NCI-H1092 (cell line): ENCODE data around the gene FHIT.

Experiments
- DNase-seq: peaks from one replicate; lab custom pipeline; 2025; lab: John Stamatoyannopoulos, UW

Gene FHIT

DNA sequence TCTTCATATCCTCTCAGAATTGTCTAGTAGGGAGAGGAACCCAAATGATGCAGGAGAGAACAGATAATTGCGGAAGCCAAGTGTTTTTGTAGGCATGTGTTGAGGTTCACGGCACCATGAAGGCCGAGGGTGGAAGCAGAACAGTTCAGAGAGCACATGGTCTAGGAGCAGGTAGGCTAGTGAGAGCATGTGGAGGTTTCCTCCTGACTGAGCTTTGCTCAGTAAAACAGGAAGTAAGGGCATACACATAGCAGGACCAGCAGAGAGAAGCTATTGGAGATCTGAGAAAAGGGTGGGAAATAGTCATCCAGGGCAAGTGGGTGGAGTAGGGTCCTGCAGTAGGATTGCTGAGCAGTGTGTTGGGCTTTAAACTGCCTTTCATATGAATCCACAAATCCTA, 491.1 kb downstream of the FHIT start:
- no peak for DNase-seq

DNA sequence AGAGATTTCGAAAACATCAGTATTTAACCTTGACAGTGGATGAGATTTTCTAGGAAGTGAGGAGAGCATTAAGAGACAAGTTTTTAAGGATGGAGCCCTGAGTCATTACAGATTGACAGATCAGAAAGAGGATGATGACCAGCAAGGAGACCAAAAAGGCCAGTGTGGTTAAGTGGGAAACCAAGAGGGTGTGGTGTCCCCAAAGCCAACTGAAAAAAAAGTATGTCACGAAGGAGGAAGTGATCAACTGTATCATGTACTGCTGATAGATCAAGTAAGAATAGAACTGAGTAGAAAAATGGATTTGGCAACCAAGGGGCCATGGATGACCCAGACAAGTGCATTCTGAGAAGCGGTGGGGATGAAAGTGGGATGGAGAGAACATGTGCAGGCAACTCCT, 491.8 kb downstream of the FHIT start:
- no peak for DNase-seq

DNA sequence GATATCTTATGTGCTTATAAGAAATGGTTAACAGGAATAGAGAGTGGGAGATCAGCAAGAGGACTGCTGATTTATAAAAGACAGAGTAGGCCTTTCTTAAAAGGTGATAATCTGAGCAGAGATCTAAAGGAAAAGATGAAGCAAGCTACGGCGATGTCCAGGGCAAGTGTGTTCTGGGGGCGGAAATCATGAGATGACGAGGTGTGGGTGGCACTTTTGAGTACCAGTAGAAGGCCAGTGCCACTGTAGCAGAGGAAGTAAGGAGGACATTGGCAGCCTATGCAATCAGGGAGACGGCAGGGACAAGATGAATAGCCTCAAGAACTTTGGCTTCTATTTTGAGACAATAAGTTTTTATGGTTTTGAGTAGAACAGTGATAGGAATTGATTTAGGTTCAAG, 492.4 kb downstream of the FHIT start:
- no peak for DNase-seq

DNA sequence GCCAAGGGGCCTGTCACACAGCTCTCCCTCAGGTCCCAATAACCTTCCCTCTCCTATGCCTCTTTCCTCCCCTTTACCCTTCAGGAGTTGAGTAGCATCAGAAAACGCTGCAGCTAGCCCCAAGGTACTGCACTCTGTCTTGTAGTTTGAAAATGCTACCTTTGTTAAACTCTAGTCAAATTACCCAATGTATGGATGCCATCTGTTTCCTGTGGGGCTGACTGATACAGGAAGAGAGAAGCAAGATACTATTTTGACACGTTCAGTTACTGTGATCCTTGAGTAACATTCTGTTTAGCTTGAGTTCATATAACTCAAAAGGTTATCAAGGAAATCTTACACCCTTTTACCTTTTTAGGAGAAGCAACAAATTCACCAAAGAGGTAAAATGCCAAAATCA, 493.1 kb downstream of the FHIT start:
- no peak for DNase-seq

DNA sequence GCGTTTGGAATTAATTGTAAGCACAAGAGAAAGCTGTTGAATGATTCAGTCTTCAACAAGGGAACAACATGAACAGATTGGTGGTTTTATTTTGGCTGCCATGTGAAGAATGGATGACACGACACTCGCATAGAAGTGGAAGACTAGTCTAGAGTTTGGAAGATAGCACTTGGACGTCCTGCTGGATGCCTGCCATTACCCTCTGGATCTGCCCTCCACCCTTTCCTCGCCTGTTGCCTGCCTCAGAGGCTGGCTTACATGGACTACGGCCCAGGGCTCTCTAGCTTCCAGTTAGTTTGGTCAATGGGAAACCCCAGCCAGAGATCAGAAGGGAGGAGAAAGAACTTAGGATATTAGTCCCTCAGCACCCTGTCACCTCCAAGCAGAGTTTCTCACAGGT, 493.5 kb downstream of the FHIT start:
- no peak for DNase-seq

DNA sequence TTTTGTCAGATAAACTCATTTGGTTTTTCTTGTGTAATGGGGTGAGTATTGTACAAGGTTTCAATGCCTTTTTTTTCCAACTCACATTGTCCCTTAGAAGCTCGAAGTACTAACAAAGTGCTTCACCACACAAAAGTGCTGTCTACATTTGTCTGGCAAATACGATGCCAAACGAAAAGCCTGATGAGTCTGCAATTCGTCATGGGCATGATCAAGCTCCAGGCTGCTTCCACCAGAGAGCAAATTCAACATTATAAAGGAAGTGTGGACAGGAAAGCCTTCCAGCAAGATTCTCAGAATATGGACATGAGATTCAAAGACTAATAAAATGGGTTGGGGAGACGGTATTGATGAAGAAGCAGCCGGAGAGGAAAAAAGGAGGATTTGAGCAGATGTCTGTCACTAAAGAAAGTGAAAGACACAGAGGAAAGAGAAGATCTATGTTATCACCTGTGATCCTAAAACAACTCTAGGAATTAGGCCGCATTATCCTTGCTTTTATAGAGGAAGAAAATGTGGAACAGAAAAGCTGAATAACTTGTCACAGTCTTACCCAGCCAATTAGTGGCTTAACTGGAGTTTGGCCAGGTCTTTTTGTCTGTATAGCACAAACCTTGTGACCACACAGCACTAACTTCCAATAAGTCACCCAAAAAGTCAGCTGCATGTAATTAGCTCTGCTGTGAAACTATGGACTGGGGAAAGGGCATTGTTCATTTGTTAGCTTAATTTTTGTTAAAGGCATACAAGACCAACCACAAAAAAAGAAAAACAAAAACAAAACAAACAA, 494.8 kb downstream of the FHIT start:
- DNase-seq, result no peak

DNA sequence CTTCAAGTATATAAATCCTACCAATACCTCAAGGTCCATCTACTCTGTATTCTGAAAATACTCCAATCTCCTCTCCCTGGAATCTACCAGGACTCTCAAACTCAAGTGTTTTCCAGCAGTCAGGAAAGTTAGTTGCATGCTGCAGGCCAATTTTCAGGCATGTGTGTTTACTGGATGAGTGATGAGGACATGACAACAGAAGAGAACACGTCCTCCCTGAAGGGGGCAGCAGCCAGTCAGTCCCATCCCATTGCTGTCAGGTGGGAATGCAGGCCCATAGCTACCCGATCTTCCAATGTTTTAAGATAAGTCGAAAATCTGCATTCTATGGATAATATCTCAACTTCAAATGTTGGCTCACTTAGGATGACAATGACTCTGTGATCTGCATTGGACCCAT, 496.2 kb downstream of the FHIT start:
- DNase-seq, result no peak

DNA sequence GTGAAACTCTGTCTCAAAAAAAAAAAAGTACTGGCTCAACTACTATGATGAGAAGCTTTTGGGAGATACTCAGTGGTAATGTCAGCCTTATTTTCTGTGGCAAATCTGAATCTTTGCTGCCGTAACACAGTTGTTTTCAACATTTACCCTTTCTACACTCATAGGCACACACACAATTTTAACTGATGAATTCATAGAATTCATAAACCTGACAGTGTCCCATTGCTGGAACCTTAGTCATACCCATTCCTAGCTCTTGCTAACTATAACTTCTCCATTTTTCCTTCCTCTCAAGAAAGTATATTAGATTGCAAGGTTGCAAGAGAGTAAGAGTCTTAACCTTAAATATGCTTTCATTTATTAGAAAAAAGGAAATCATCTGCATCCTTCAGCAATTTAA, 496.6 kb downstream of the FHIT start:
- DNase-seq, result no peak

DNA sequence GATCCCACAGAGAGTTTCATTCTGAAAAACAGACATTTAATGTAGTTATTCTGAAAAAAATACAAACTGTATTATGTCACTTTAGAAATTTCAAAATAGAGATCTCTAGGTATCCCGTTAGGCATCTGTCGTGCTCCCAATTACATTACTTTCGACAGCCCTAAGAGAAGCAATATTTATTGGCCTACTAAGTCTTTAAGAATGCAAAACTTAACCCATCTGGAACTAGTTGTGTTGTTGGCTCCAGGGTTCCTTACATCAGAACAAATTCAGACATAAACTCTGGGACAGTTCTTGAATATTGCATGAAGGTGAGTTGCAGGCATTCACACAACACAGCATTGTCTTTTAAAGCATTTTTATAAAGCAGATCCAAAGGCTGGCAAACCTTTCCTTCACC, 498.4 kb downstream of the FHIT start:
- no peak for DNase-seq

DNA sequence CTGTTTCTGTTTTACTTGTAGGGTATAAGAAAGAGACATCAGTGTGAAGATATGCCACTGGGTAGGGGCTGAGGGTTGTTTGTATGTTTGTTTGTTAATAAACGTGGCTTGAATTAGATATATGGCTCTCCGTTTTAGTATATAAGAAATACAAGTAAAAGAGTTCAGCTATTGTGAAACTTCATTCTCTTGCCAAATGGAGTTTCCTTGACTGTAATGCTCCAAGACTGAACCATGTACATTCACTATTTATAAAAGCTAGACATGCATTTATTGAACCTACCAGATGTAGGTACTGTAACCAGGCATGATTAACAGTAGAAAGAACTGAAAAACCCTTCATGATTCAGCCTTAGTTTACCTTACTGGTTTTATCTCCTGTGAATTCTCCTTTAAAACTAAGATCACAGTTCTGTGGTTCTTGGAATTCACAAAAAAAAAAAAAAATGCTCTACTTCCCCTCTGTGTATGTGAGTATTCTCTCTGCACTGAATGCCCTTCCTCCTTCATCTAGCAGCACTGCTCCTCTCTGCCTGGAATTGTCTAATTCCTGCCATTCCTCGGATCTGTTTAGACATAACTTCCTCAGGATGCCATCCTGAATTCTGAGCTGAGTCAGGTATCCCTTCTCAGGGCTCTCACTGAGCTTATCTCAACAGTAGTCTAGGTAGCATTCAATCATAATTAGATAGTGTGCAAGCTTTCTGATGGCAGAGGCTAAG, 504.4 kb downstream of the FHIT start:
- DNase-seq, result no peak

DNA sequence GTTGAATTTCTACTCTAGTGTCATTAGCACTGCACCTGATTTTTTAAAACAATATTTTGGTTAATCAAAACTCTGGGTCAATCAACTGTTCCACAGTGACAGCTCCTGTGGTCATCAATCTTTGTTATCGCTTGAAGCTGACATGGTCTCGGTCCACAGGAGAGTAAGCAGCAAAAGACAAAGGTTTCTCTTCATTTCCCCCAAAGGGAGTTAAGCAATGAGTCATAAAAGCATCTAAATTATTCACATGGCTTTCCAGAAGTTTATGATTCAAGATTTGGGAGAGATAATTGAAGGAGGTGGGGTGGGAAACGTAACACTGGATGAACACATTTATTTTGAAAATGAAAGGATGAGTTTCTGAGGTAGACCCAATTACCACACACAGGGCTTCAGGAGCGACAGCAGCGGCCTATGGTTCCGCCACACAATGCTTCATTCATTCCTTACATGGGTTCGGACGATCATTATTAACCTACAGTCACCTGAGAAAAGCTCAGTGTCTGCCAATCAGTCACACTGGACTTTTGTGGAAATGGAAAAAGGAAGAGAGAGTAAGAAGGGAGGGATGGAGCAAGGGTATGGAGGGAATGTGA, 505.1 kb downstream of the FHIT start:
- DNase-seq, result no peak

DNA sequence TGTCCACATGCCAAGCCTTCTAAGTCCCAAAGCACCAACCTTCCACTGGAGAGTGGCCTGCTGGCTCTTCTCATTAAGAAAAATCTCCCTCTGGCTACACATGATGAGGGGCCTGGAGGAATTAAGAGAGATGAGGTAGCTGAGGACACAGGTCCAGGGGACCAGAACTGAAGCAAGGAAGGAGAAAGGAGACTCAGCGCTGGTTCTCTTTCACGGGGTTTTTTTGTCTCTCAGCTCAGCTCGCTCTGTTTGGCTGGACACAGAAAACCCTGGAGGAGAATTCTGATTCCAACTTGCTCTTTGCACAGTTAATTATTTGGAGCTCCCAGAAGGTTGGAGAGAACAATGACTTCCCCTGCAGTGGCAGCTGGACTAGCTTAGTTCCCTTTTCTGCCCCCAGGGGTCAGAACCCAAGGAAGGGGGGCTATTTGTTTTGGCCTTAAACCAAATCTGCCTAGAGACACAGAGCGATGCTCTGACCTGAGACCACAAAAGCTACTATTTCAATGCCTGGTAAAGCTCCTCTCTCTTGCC, 507.6 kb downstream of the FHIT start:
- peak; percentile 76 for DNase-seq

DNA sequence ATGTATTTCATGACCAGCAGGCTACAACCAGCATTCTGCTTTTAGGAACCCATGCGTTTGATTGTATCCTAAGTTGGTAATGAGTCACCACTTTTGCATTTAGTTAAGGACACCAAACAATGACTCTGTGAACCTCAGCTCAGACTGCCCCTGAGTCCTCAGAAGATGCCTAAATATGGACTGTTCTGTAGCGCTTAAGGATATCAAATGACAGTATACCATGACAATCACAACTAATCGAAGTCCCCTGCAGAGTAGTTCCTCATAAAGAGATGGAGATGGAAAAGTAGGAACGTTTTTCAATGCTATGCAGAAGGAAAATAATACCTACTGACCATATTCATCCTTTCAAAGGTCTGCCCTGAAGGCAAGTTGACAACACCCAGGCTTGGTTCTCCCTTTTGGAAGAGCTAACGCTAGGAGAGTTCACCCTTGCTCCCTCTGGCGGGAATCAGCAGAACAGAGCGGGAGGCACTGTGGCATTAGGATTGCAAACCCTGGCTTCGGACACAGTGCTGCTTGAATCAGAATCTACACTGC, 508.6 kb downstream of the FHIT start:
- DNase-seq, result no peak

DNA sequence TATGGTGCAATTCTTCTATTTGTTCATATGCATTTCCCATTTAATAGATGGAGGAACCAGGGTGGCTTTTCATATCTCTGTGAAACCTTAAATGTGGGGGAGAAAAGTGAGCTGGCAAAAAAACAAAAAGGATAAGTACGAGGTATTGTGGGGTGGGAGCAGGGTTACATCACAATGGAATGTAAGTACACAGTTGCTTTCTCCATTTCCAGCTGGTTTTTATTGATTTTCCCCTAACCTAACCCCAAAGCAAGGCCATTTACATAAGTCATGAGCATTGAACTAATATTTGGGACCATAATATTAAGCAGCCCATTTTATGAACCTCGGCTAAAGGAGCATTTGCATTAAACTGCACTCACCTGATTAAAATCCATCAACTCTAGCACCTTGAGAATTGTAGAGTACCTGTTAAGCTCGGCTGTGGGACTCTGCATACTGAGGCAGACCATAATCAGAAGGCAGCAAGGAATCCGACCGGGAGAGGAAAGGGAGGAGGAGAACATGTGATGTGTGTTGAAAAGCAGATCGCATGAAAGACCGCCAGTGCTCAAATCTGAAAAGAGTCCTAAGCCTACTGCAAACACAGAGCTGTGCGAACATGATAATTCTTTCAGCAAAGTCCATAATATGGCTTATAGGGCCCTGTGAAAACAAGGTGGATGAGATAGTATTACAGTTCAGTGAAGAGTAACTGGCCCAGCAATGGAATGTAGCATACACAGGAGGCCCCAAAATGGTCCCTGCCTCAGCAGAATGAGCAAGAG, 513.4 kb downstream of the FHIT start:
- DNase-seq, result no peak

DNA sequence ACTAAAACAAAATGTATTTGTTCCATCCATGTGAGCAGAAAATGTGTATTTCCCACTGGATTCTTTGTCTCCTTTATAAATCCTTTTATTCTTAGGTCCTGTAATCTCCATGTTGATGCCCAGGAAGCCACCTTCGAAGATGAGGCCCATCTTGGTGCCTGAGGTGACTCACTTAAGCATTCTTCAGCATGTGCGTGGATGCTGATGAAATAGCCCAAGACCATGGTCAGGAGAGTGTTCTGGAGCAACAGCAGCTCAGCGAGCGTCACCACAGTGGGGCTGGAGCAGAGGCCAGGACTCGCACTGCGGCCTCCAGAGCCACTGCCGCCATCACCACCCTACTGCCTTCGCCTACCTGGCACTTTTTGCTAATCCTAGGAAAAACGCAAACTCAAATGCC, 520.9 kb downstream of the FHIT start:
- DNase-seq, result no peak

DNA sequence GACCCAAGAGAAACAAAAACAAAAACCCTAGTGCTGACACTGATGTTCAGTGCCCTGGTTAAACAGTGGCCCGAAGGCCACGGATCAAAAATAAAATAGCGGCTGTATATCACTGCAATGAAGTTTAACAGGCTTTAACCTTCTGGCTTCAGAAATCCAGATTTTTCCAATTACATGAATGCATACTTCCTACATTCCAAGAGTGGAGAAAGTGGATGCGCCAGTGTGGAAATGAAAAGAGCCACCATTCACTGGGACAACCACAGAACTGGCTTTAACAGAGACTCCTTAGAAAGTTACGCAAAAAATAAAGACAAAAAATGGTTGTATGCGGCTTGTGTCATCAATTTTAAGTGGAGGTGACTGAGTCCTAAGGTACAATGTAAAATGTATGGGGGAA, 522.2 kb downstream of the FHIT start:
- DNase-seq, result no peak

DNA sequence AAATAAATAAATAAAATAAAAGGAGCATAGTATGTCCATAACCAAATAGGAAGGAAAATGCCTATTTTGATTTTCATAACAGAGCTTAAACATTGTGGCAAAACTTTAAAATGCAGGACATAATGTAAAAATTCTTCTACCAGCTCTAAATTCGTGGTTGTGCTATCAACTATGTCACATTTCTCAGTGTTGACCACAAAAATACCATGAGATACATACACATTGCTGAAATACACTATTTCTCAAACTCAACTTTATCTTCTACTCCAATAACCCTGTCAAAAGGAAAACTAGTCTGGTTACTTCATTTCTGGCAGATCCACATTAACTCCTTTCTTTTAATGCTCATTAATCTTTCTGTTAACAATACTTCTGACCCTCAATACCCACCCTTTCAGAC, 523.2 kb downstream of the FHIT start:
- no peak for DNase-seq

DNA sequence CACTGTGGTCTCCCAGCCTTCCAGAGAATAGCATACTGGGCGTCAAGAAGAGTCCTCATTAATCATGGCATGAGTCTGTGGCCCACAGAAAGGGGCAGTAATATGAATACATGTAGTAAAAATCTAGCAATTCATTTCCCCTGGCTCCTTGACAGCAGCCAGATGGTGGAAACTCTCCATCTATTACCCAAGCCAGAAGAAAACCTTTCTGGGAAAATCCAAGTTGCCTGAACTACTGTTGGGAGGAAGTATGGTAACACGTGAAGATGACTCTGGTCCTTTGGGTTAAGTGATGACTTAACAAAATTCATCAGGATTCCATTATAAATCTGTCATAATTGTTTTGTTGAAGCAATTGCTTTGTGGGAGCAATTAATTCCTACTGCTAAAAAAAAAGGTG, 530.5 kb downstream of the FHIT start:
- DNase-seq, result no peak

DNA sequence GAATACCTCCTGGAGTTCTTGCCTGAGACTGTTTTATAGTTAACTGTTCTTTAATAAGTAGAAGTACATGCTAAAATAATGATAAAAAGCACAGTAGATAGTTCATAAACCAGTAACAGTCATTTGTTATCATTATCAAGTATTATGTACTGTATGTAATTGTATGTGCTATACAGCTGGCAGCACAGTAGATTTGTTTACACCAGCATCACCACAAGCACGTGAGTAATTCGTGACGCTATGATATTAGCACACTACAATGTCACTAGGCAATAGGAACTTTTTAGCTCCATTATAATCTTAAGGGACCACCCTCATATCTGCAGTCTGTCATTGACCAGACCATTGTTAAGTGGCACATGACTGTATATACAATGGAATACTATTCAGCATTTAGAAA, 534.7 kb downstream of the FHIT start:
- no peak for DNase-seq

DNA sequence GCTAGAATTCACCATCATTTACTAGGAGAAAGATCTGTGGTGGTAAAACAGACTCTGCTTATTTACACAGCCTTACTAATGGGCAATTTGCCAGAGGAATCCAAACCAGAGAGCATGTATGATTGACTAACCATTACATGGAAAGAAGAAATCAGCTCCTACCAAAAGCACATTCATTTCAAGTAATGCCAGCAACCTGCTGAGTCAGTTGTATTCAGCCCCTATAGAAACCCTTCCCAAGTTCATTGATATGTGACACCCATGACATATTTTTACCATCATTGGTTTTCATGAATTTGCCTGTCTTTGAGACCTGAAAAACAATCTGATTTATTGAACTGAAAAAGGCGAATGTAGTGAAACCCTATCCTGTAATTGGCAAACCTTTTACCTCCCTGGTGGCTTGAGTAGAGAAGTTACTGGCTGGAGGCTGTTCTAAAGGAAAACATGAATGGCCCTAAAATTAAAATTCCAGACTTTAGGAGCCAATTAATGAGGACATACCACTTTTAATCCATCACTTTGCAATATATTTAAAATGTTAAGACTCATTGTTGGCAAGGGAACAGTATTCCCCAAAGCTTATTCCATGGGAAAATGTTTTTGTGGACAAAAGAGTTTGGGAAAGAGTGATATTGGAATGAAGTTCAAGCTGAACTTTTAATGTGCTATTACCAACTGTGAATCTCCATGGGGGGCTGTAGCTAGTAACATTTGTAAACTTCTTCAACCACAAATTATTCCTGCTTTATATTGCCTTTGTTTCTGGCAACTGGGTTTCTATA, 542.9 kb downstream of the FHIT start:
- peak; percentile 14 for DNase-seq

DNA sequence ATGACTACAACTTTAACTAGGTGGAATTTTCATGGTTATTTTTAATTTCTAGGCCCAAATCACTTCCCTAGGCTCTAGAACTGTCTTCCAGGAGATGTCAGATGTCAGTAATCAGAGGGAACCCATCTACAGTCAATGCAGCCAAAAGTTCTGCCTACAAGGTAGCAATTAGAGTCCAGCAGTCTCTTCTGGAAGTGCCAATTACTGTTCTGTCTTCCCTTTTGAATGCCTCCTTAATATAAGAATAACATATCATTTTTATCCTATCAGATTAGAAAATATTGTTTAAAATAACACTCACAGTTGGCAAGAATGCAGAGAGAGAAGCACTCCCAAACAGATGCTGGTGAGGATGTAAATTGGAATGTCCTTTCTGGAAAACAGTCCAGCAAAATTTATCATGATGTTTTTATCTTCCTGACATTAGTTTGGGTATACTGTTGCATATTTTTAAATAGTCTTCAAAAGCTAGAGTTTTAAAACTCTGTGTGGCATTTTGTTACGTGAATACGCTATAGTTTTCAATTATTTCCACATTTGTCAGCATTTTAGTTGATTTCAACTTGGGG, 543.7 kb downstream of the FHIT start:
- DNase-seq, result no peak
